Stimulated activated CD4-positive, alpha-beta T cell treated with anti-CD3 and anti-CD28 coated beads, Interleukin-1b, Interleukin-23, amount 100 ng/mL, for 4 hours (primary cell): Measurements from ENCODE around the gene SPTBN1.

Experiments used
- DNase-seq, 2 donors: peaks; one replicate each; pipeline ENCODE4 v3.0.0-alpha.2; 2020; ENCODE audit warnings: low read depth in 2 of 2

The SPTBN1 gene

GRCh38 chr2:54455563-54456361, at the start of gene SPTBN1:
SPTBN1 (plus strand) TSS chr2:54456327; CDS start chr2:54526419, 70,092 bp downstream.
- peak in 1 of 2 donors; percentile 8 for DNase-seq

GRCh38 chr2:54407693-54408092, 48.4 kb upstream of the SPTBN1 start:
- no peak for DNase-seq

GRCh38 chr2:54408288-54408687, 47.8 kb upstream of the SPTBN1 start:
- DNase-seq = no peak

- DNase-seq = no peak
Observed at GRCh38 chr2:54409752-54410151, 46.4 kb upstream of the SPTBN1 start.

- no peak for DNase-seq
Observed at GRCh38 chr2:54411801-54412354, 44.2 kb upstream of the SPTBN1 start.

- DNase-seq = no peak
Observed at GRCh38 chr2:54416166-54416813, 39.8 kb upstream of the SPTBN1 start.

- DNase-seq = no peak
Observed at GRCh38 chr2:54416938-54417337, 39.2 kb upstream of the SPTBN1 start.

GRCh38 chr2:54417577-54417976, 38.5 kb upstream of the SPTBN1 start:
- no peak for DNase-seq

GRCh38 chr2:54419388-54419787, 36.7 kb upstream of the SPTBN1 start:
- DNase-seq = no peak

- DNase-seq = no peak
Observed at GRCh38 chr2:54419855-54420523, 36.1 kb upstream of the SPTBN1 start.

GRCh38 chr2:54420524-54421172, 35.5 kb upstream of the SPTBN1 start:
- DNase-seq = no peak

GRCh38 chr2:54422072-54422581, 34.0 kb upstream of the SPTBN1 start:
- peak in 1 of 2 donors; percentile 0 for DNase-seq

GRCh38 chr2:54423213-54423612, 32.9 kb upstream of the SPTBN1 start:
- DNase-seq = no peak

GRCh38 chr2:54424555-54425163, 31.5 kb upstream of the SPTBN1 start:
- no peak for DNase-seq

- no peak for DNase-seq
Observed at GRCh38 chr2:54428108-54428831, 27.9 kb upstream of the SPTBN1 start.

GRCh38 chr2:54429054-54429453, 27.1 kb upstream of the SPTBN1 start:
- no peak for DNase-seq

- DNase-seq = no peak
Observed at GRCh38 chr2:54429811-54430551, 26.1 kb upstream of the SPTBN1 start.

GRCh38 chr2:54430649-54431048, 25.5 kb upstream of the SPTBN1 start:
- no peak for DNase-seq

- DNase-seq = no peak
Observed at GRCh38 chr2:54432251-54433015, 23.7 kb upstream of the SPTBN1 start.
